Measurements from ENCODE around the gene CD164. TPM values are rescaled to one million over a fixed set of nuclear protein-coding genes. Genes with fewer than 3 reads are reported as not detected.

Gene CD164
- polyA plus RNA-seq, 3 donors, result 106 to 392 (median 272) TPM

DNA sequence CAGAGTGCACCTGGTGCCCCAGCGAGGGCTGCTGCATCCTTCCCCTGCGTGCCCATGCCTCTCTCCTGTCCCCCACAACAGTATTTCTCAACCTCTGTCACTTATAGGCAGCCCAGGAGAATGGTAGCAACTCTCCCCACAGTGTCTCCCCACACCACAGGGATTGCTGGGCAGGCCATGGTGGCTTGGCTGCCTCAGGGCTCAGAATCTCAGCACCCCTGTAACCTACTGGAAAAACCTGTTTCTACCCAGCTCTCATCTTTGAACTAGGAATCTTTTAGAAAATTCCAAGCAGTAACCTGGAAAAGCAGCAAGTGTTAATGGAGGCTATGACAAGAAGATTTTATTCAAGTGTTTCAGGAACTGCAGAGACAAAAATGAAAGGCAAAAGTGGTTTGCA is 38.0 kb downstream of the CD164 start:
- no peaks in the 10 kb centered on the region for H3K79me2 ChIP-seq (ENCODE audit: insufficient read depth, low read length)
- no peaks in the 10 kb centered on the region for H3K36me3 ChIP-seq (replicated peaks in 1 of 2; ENCODE audit: control insufficient read depth in 1 of 2, insufficient read depth in 2 of 2, low read length in 2 of 2)
- H3K27ac ChIP-seq (ENCODE audit: low read depth in 1 of 2, low read length in 2 of 2), result no peak overlapping the region
- no peak for DNase-seq
- H4K20me1 ChIP-seq (ENCODE audit: insufficient read depth, low read length), result no peaks in the 10 kb centered on the region
- peaks cover 0 to 2% (median 0%) of the 10 kb centered on the region in 7 donors for H3K9me3 Mint-ChIP-seq
- H3K4me1 ChIP-seq (ENCODE audit: control insufficient read depth in 1 of 2, insufficient read depth in 2 of 2, low read length in 2 of 2), result peaks cover 20% of the 10 kb centered on the region in 2 donors
- TF ChIP-seq, protein P1, sequence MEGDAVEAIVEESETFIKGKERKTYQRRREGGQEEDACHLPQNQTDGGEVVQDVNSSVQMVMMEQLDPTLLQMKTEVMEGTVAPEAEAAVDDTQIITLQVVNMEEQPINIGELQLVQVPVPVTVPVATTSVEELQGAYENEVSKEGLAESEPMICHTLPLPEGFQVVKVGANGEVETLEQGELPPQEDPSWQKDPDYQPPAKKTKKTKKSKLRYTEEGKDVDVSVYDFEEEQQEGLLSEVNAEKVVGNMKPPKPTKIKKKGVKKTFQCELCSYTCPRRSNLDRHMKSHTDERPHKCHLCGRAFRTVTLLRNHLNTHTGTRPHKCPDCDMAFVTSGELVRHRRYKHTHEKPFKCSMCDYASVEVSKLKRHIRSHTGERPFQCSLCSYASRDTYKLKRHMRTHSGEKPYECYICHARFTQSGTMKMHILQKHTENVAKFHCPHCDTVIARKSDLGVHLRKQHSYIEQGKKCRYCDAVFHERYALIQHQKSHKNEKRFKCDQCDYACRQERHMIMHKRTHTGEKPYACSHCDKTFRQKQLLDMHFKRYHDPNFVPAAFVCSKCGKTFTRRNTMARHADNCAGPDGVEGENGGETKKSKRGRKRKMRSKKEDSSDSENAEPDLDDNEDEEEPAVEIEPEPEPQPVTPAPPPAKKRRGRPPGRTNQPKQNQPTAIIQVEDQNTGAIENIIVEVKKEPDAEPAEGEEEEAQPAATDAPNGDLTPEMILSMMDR (IDR thresholded peaks at IDR 0.05), result no peak
- no peak overlapping the region for H3K4me3 ChIP-seq (replicated peaks in 1 of 3; ENCODE audit: low read depth in 2 of 3, low read length in 3 of 3)
- H3K27ac Mint-ChIP-seq, result no peak overlapping the region
- H2AFZ ChIP-seq (ENCODE audit: insufficient read depth, low read depth, low read length, poor library complexity, severe bottlenecking), result no peak overlapping the region
- H3K9me3 ChIP-seq (replicated peaks in 1 of 2; ENCODE audit: control insufficient read depth in 1 of 2, insufficient read depth in 1 of 2, low read length in 2 of 2), result no peaks in the 10 kb centered on the region
- WGBS (ENCODE audit: insufficient coverage), result 27% methylated on average over 2 of the region's 2 CpGs
- H3K27me3 ChIP-seq (ENCODE audit: control insufficient read depth in 2 of 2, insufficient read depth in 2 of 2, low read length in 2 of 2), result no peaks in the 10 kb centered on the region
- no peak overlapping the region for H3K4me2 ChIP-seq (replicated peaks; ENCODE audit: extremely low read depth, low read length, poor library complexity, severe bottlenecking)
- H3K36me3 Mint-ChIP-seq, result peaks cover 8 to 13% of the 10 kb centered on the region in 2 donors
- no peak overlapping the region for H3K9ac ChIP-seq (ENCODE audit: insufficient read depth, low read length, poor library complexity, severe bottlenecking)
- H3K27me3 Mint-ChIP-seq (ENCODE audit: low read depth in 3 of 3), result peaks cover 0 to 4% (median 0%) of the 10 kb centered on the region in 3 donors
- peaks cover 29% of the 10 kb centered on the region for H3K4me1 Mint-ChIP-seq
- no peak overlapping the region for H3K4me3 Mint-ChIP-seq
- intact Hi-C loops (cut with micrococcal nuclease), result no loop called here

DNA sequence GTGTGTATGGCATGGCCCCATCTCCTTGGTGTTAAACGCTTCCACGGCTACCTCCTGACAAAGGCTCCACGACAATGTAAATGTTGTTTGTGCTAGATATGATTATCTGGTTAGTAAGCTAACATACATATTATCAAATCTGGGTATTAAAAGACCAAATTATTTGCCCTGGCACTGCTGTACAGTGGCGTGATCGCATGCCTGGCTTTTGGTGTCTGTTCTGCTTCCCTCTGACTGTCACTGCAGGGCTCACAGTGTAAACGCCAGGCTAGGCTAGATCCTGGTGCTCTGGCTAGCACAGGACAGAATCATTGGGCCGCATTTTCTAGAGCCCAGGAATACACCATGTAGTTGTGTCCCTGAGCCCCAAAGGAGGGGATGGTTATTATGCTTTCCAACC is 38.7 kb downstream of the CD164 start:
- peaks cover 13 to 16% of the 10 kb centered on the region in 2 donors for H3K36me3 Mint-ChIP-seq
- H3K27me3 Mint-ChIP-seq (ENCODE audit: low read depth in 3 of 3), result peaks cover 0 to 4% (median 0%) of the 10 kb centered on the region in 3 donors
- no peaks in the 10 kb centered on the region for H3K27me3 ChIP-seq (ENCODE audit: control insufficient read depth in 2 of 2, insufficient read depth in 2 of 2, low read length in 2 of 2)
- DNase-seq, result no peak
- peaks cover 13% of the 10 kb centered on the region in 2 donors for H3K4me1 ChIP-seq (ENCODE audit: control insufficient read depth in 1 of 2, insufficient read depth in 2 of 2, low read length in 2 of 2)
- no peak overlapping the region for H3K27ac ChIP-seq (ENCODE audit: low read depth in 1 of 2, low read length in 2 of 2)
- TF ChIP-seq, protein P1 (IDR thresholded peaks at IDR 0.05), result no peak
- H3K27ac Mint-ChIP-seq, result peak overlapping the region in 1 of 7 donors; percentile 15
- peaks cover 0 to 2% (median 0%) of the 10 kb centered on the region in 7 donors for H3K9me3 Mint-ChIP-seq
- H3K79me2 ChIP-seq (ENCODE audit: insufficient read depth, low read length), result no peaks in the 10 kb centered on the region
- WGBS (ENCODE audit: insufficient coverage), result 95% methylated on average over 3 of the region's 7 CpGs
- H3K4me2 ChIP-seq (replicated peaks; ENCODE audit: extremely low read depth, low read length, poor library complexity, severe bottlenecking), result no peak overlapping the region
- H3K9me3 ChIP-seq (replicated peaks in 1 of 2; ENCODE audit: control insufficient read depth in 1 of 2, insufficient read depth in 1 of 2, low read length in 2 of 2), result no peaks in the 10 kb centered on the region
- H3K4me1 Mint-ChIP-seq, result peaks cover 22% of the 10 kb centered on the region
- no peak overlapping the region for H2AFZ ChIP-seq (ENCODE audit: insufficient read depth, low read depth, low read length, poor library complexity, severe bottlenecking)
- no peak overlapping the region for H3K4me3 ChIP-seq (replicated peaks in 1 of 3; ENCODE audit: low read depth in 2 of 3, low read length in 3 of 3)
- no peak overlapping the region for H3K9ac ChIP-seq (ENCODE audit: insufficient read depth, low read length, poor library complexity, severe bottlenecking)
- intact Hi-C loops (cut with micrococcal nuclease), result no loop called here
- no peaks in the 10 kb centered on the region for H3K36me3 ChIP-seq (replicated peaks in 1 of 2; ENCODE audit: control insufficient read depth in 1 of 2, insufficient read depth in 2 of 2, low read length in 2 of 2)
- no peak overlapping the region for H3K4me3 Mint-ChIP-seq
- H4K20me1 ChIP-seq (ENCODE audit: insufficient read depth, low read length), result no peaks in the 10 kb centered on the region
